Gastroesophageal sphincter (tissue), 4 donors: ENCODE data around the gene IFNA10. TPM values are rescaled to one million over a fixed set of nuclear protein-coding genes. Genes with fewer than 3 reads are reported as not detected.

Experiments used
- ATAC-seq: fragments of 150-250 bp; one replicate; pipeline ENCODE4 v1.9.1; 2016; ENCODE audit warnings: mild to moderate bottlenecking, moderate library complexity
- H3K27ac ChIP-seq, 4 donors: fragments of 200-600 bp; sonication (generic) in 3 of 4; 1 replicate in 3 of 4; 2 replicates in 1 of 4; pipeline ENCODE4 v1.5.1; 2016 to 2019
- H3K27me3 ChIP-seq: fragments of 200-600 bp; sonication (generic); one replicate; pipeline ENCODE4 v1.5.1; 2019
- H3K36me3 ChIP-seq, 2 donors: fragments of 200-600 bp; sonication (generic); one replicate each; pipeline ENCODE4 v1.5.1; 2019; ENCODE audit warnings: control low read depth in 1 of 2
- H3K4me1 ChIP-seq, 3 donors: fragments of 200-600 bp; sonication (generic); 1 replicate in 2 of 3; 2 replicates in 1 of 3; pipeline ENCODE4 v1.5.1; 2016 to 2019; ENCODE audit warnings: control low read depth in 2 of 3
- H3K4me3 ChIP-seq, 2 donors: fragments of 200-600 bp; sonication (generic); one replicate each; pipeline ENCODE4 v1.5.1; 2019; ENCODE audit warnings: mild to moderate bottlenecking in 1 of 2, moderate library complexity in 1 of 2
- H3K9me3 ChIP-seq, 3 donors: fragments of 200-600 bp; sonication (generic); one replicate each; pipeline ENCODE4 v1.5.1; 2017 to 2019; ENCODE audit warnings: control low read depth in 2 of 3
- EP300 ChIP-seq: sonication (generic); formaldehyde crosslinking; IDR thresholded peaks from one replicate; pipeline ENCODE4 v1.6.1; 2017; ENCODE audit warnings: antibody characterized with exemption, mild to moderate bottlenecking
- POLR2A ChIP-seq, 2 donors: fragments of 450-650 bp; IDR thresholded peaks; one replicate each; pipeline ENCODE4 v1.6.1; 2017; ENCODE audit warnings: antibody characterized with exemption in 2 of 2, mild to moderate bottlenecking in 2 of 2, moderate library complexity in 1 of 2
- POLR2AphosphoS5 ChIP-seq: sonication (generic); formaldehyde crosslinking; IDR thresholded peaks from one replicate; pipeline ENCODE4 v1.6.1; 2017; ENCODE audit warnings: antibody characterized with exemption
- WGBS, 2 donors: methylation state at CpG; one replicate each; pipeline ENCODE4 v1.1.5; 2018; ENCODE audit warnings: low coverage in 1 of 2; 5-methylcytosine and 5-hydroxymethylcytosine counted together
- small RNA-seq, 4 donors: library from RNA; depleted of rRNA; stranded (forward); fragments of <200 nt; gene quantifications; one replicate each; pipeline ENCODE3, GENCODE V24; 2016
- total RNA-seq, 4 donors: library from RNA; depleted of rRNA; stranded (reverse); fragments of >200 nt; gene quantifications; one replicate each; pipeline ENCODE4 v1.1.0, GENCODE V29; 2016
- TF ChIP-seq, protein P1 (sequence below), 4 experiments: fragments of 200-600 bp in 2 of 4; fragments of 450-650 bp in 2 of 4; sonication (generic) in 1 of 4; IDR thresholded peaks; one replicate each; pipeline ENCODE4 v1.5.1; 2017 to 2019; ENCODE audit warnings: antibody characterized with exemption in 4 of 4, mild to moderate bottlenecking in 2 of 4, moderate library complexity in 2 of 4

Gene IFNA10
- total RNA-seq, 4 donors from 2014 or later: not detected

DNA sequence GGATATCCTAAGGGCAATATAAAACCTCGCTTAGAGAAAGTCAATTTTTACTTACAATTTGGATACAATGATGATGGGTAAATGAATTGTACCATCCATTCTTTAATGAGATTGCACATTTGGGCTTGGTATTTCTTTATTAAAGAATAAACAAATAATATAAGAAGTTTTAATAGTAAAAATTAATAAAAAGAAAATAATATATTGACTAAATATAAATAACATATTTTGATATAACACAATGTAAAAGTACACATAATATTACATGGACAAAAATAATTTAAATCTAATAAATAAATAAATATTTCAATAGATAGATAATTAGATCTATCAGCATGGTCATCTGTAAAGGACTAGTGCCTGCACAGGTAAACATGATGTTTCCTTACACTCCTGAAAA, 41.4 kb downstream of the IFNA10 start:
- no peaks in the 10 kb centered on the region for H3K36me3 ChIP-seq
- TF ChIP-seq, protein P1, sequence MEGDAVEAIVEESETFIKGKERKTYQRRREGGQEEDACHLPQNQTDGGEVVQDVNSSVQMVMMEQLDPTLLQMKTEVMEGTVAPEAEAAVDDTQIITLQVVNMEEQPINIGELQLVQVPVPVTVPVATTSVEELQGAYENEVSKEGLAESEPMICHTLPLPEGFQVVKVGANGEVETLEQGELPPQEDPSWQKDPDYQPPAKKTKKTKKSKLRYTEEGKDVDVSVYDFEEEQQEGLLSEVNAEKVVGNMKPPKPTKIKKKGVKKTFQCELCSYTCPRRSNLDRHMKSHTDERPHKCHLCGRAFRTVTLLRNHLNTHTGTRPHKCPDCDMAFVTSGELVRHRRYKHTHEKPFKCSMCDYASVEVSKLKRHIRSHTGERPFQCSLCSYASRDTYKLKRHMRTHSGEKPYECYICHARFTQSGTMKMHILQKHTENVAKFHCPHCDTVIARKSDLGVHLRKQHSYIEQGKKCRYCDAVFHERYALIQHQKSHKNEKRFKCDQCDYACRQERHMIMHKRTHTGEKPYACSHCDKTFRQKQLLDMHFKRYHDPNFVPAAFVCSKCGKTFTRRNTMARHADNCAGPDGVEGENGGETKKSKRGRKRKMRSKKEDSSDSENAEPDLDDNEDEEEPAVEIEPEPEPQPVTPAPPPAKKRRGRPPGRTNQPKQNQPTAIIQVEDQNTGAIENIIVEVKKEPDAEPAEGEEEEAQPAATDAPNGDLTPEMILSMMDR (IDR thresholded peaks at IDR 0.05): no peak
- TF ChIP-seq POLR2A (IDR thresholded peaks at IDR 0.05): no peak
- TF ChIP-seq EP300: no peak
- TF ChIP-seq POLR2AphosphoS5: no peak
- no peak overlapping the region for H3K27ac ChIP-seq
- H3K4me1 ChIP-seq: no peaks in the 10 kb centered on the region
- 83 to 100% methylated on average over 1 of the region's 1 CpG for WGBS, 2 donors
- no peak for ATAC-seq
- H3K4me3 ChIP-seq: no peak overlapping the region
- no peaks in the 10 kb centered on the region for H3K27me3 ChIP-seq
- H3K9me3 ChIP-seq: no peaks in the 10 kb centered on the region

DNA sequence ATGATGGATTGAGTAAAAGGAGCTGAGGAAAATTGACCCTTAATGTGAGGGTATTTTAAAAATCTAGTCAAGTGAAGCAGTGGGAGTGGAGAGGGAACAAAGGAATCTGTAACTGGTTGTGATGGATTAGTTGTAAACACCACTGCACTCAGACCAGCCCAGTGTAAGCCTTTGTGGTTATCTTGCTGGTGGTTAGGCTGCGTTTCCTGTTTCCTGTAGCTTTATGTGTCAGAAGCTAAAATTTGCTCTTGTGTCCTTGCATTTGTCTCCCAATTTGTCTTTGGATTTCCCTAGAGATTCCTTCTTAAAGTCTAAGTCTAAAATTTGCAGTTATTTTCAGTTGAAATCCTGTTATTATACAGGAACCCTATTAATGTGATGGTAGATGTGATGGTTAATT, 46.8 kb downstream of the IFNA10 start:
- 8 to 33% methylated on average over 1 of the region's 1 CpG for WGBS, 2 donors
- no peak for ATAC-seq

More for the DNA sequence above, 46.8 kb downstream of the IFNA10 start:
- TF ChIP-seq EP300: no peak
- TF ChIP-seq, protein P1 (IDR thresholded peaks at IDR 0.05): no peak
- TF ChIP-seq POLR2AphosphoS5: no peak
- no peak for TF ChIP-seq POLR2A (IDR thresholded peaks at IDR 0.05)
- Histone ChIP-seq H3K27me3 (no peaks in the 10 kb centered on the region), H3K4me3 (no peak overlapping the region), H3K27ac (no peak overlapping the region), H3K4me1 (no peaks in the 10 kb centered on the region), H3K9me3 (peaks cover 0 to 3% (median 0%) of the 10 kb centered on the region in 3 donors), H3K36me3 (no peaks in the 10 kb centered on the region)

Small RNAs within 50 kb of the gene (small RNA-seq; reads per million reads assigned to genes)
- gene RF00019: 0 reads per million in 4 donors

Other genes starting within 250 kb of the IFNA10 start
- gene HACD4, start 175.5 kb downstream of the IFNA10 start, total RNA-seq: 10 to 100 TPM in 3 of 4 donors, 1 to 10 TPM in 1; 9.8 to 23.9 (median 16.9) TPM
- not detected for gene IFNB1, start 129.2 kb downstream of the IFNA10 start, total RNA-seq
- not detected for gene IFNW1, start 65.3 kb downstream of the IFNA10 start, total RNA-seq
- gene IFNA21, start 40.5 kb downstream of the IFNA10 start, total RNA-seq: not detected
- gene IFNA4, start 19.6 kb downstream of the IFNA10 start, total RNA-seq: not detected
- gene IFNA7, start 4.9 kb downstream of the IFNA10 start, total RNA-seq: not detected
- not detected for gene IFNA16, start 10.2 kb upstream of the IFNA10 start, total RNA-seq
- not detected for gene IFNA17, start 21.1 kb upstream of the IFNA10 start, total RNA-seq
- gene IFNA14, start 32.9 kb upstream of the IFNA10 start, total RNA-seq: under 1 TPM in 1 of 4 donors, not detected in 3; 0.40 TPM
- not detected for gene IFNA5, start 98.2 kb upstream of the IFNA10 start, total RNA-seq
- gene KLHL9, start 128.3 kb upstream of the IFNA10 start, total RNA-seq: 10 to 100 TPM; 20.5 to 32.1 (median 24.4) TPM
- not detected for gene IFNA6, start 143.7 kb upstream of the IFNA10 start, total RNA-seq
- not detected for gene IFNA13, start 160.9 kb upstream of the IFNA10 start, total RNA-seq
- not detected for gene IFNA2, start 178.3 kb upstream of the IFNA10 start, total RNA-seq
- gene IFNA8, start 202.0 kb upstream of the IFNA10 start, total RNA-seq: not detected
- not detected for gene IFNA1, start 233.3 kb upstream of the IFNA10 start, total RNA-seq